22Rv1 (cell line): ENCODE results near the gene PRSS57.

ENCODE experiments used
- H3K27ac ChIP-seq: fragments of 450-650 bp; 2 replicates; pipeline ENCODE4 v1.5.1; 2017
- ZFX ChIP-seq: fragments of 450-650 bp; IDR thresholded peaks from 2 replicates; pipeline ENCODE4 v1.6.1; 2017; ENCODE audit warnings: antibody characterized with exemption, borderline replicate concordance
- TF ChIP-seq, protein P1 (sequence below): fragments of 450-650 bp; IDR thresholded peaks from 2 replicates; pipeline ENCODE4 v1.5.1; 2017; ENCODE audit warnings: mild to moderate bottlenecking

The PRSS57 gene

DNA sequence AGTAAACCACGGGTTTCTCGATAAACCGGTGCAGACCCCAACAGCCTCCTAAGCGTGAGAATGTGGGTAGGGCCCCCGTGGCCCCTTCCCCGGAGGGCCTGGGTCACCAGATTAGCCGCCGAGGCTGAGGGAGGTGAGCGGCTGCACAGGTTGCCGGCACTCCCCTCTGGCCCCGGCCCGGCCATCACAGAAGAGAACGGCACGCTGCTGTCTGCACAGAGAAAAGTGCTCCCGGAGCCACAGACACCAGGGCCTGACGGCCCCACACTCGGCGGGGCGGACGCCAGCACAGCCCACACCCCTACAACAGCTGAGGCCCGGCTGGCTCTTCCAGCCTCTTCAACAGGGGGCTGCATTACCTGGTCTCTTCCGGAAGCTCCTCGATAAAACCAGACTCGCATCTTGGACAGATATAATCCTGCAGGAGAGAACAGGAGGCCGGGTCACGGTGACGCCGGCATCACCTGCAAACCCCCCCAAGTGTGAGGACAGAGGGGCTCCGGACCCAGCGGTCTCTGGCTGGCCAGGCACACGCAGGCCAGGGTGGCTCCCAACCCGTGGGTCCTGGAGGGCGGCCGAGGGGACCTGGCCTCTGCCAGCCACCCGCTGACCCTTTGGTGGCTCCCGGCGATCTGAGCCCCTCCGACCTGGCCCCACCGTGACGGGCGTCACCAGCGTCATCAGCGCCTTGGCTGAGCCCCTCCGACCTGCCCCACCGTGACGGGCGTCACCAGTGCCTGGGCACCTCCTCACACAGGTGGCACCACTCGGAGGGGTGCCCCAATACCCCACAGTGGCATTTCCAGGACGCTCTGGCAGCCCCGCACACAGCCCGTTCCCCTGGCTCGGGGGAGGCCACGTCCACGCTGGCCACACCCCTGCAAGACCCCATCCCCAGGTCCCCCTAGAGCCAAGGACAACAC lies 42.5 kb downstream of the PRSS57 start:
- H3K27ac ChIP-seq, result no peak overlapping the region
- TF ChIP-seq, protein P1, sequence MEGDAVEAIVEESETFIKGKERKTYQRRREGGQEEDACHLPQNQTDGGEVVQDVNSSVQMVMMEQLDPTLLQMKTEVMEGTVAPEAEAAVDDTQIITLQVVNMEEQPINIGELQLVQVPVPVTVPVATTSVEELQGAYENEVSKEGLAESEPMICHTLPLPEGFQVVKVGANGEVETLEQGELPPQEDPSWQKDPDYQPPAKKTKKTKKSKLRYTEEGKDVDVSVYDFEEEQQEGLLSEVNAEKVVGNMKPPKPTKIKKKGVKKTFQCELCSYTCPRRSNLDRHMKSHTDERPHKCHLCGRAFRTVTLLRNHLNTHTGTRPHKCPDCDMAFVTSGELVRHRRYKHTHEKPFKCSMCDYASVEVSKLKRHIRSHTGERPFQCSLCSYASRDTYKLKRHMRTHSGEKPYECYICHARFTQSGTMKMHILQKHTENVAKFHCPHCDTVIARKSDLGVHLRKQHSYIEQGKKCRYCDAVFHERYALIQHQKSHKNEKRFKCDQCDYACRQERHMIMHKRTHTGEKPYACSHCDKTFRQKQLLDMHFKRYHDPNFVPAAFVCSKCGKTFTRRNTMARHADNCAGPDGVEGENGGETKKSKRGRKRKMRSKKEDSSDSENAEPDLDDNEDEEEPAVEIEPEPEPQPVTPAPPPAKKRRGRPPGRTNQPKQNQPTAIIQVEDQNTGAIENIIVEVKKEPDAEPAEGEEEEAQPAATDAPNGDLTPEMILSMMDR, result no peak
- TF ChIP-seq ZFX, result no peak

DNA sequence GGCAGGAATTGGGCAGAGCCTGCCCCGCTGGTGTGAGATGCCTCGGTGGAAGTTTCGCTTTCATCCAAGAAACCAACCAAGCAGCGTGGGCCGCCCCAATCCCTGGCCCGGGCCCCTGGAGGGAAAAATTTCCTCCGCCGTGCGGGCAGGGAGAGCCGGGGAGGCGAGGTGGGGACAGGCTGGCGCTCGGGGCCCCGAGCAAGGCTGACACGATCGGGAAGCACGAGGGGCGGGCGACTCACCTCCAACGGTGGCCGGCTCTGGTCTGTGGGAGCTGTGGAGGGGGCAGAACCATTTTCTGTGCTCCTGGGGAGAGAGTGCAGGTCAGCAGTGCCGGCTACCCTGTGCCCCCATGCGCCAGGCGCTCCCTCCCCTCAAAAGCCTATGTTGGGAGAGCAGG lies 43.3 kb downstream of the PRSS57 start:
- TF ChIP-seq ZFX, result no peak

DNA sequence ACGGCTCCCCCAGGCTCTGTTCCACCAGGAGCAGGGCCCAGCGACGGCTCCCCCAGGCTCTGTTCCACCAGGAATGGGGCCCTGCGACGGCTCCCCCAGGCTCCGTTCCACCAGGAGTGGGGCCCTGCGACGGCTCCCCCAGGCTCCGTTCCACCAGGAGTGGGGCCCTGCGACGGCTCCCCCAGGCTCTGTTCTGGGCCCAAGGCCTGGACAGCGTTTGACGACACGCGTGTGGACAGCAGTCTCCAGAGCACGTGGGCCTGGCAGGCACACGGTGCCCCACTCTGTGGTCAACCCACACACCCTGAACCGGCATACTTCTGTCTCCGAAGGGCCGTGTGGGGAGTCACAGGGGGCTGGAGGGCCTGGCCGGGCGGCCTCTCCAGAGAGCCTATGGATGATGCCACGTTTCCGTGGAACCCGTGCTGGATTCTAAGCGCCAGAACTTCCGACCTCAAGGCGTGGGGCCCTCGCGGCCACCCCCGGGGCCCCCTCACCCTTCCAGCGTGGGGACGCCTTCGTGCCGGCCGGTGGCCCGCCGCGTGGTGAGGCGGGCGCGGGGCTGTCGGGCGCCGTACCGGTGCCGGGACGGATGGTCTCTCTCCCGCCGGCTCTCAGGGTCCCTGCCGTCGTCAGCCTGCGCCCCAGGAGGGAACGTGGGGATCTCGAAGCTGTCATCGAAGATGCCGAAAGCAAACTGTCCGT lies 44.0 kb downstream of the PRSS57 start:
- H3K27ac ChIP-seq, result no peak overlapping the region
- TF ChIP-seq, protein P1, result no peak
- no peak for TF ChIP-seq ZFX

More for the DNA sequence above, 43.3 kb downstream of the PRSS57 start:
- no peak overlapping the region for H3K27ac ChIP-seq

DNA sequence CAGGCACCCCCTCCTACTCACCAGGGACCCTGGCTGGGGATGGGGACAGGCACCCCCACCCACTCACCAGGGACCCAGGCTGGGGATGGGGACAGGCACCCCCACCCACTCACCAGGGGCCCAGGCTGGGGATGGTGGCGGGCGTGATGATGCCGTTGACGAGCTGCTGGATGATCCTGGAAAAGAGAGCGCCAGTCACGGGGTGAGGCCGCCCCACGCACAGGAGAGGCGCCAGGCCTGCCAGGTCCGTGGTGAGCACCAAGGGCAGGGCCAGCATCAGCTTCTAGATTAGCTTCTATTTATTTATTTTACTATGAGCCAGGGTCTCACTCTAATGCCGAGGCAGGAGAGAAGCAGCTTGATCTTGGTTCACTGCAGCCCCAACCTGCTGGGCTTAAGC lies 45.1 kb downstream of the PRSS57 start:
- no peak overlapping the region for H3K27ac ChIP-seq
- TF ChIP-seq, protein P1, result no peak
- no peak for TF ChIP-seq ZFX

DNA sequence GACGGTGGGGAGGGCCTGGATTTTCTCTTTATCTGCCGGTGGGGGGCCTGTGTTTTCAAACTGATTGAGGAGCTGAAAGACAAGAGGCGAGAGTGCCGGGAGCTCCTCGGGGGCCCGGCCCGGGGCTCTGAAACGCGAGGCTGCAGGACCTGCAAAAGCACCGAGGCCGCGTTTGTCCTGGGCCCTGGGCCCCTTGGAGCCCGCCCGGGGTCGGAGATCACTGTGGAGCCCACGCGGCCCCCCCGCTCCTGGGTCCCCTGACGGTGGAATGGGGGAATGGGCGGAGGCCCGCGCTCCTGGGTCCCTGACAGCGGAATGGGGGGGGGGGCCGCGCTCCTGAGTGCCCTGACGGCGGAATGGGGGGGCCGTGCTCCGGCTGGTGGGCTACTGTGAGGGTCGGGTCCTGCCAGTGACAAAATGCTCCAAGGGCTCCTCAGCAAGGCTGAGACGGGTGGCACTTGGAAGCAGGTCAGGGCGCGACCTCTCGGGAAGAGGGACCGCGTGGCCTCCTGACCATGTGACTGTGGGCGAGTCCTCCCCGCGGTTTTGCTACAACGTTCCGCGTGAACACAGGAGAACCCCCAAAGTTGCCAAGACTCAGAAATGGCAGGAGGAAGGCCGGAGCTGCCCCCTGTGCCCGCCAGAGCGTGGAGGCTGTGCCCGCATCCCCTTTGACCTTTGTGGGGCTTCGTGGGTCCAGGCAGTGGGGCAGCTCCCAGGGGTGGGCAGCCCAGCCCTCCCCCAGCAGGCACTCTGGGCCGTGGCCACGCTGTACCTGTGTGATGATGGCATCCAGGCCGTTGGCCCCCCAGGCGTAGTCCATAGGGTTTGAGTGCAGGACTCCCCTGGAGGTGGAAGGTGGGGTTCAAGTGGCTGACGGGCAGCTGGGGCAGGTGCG lies 46.1 kb downstream of the PRSS57 start:
- TF ChIP-seq, protein P1, result no peak
- TF ChIP-seq ZFX, result no peak
- no peak overlapping the region for H3K27ac ChIP-seq

DNA sequence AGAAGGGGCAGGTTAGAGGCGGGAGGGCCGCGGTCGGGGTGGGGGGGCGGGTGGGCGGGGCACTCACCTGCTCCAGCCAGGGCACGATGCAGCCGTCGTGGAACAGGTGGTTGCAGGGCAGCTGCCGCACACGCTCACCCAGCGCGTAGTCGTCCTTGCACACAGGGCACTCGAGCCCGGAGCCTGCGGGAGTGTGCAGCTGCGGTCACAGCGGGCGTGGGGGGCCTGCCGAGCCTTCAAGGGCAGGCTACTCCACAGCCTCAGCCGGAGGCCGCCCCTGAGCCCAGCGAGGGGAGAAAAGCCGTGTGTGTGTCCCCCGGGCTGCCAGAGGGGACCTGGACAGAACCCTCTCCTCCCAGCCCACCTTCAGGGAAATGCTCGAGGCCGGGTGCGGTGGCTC lies 46.9 kb downstream of the PRSS57 start:
- H3K27ac ChIP-seq, result no peak overlapping the region
- TF ChIP-seq ZFX, result no peak
- TF ChIP-seq, protein P1, result no peak

DNA sequence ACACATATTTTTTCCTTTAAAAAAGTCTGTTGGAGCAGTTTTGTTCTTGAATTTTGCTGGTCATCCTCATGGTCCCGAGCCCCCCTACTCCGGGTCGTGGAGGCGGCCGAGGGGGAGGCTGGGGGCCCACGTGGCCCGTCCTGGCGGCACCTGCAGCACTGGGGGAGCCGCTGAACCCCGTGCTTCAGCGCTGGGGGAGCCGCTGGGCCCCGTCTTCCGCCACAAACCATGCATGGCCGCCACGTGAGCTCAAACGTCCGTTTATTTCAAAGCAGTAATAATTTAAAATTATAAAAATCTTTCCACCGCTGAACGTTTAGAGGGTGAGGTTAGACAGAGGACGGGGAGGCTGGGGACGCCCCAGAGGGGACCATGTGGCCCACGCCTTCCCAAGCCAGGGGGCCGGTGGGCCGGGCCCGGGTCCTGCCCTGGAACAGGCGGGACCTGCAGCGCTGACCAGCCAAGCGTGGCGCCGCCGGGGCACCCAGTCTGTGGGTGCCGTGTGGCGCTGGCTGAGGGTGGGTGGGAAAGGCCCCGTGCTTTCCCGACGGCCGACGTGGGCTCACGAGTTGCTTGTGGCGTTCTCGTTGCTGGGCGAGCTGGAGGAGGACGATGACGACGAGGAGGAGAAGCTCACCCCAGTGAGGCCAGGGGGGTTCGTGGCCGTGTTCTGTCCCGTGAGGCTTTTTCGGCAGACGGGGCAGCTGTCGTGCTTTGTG lies 47.5 kb downstream of the PRSS57 start:
- H3K27ac ChIP-seq, result no peak overlapping the region
- no peak for TF ChIP-seq ZFX
- TF ChIP-seq, protein P1, result no peak
